IMR-90 (cell line): ENCODE measurements around the gene SLC23A1. TPM values are rescaled to one million over a fixed set of nuclear protein-coding genes. Genes with fewer than 3 reads are reported as not detected.

Source experiments
- ATAC-seq: fragments of 200-7000 bp; cut with Tn5 transposase; 2 replicates; pipeline ENCODE4 v1.9.1; 2020; ENCODE audit warnings: low read depth, mild to moderate bottlenecking, moderate library complexity
- BruUV-seq: library from RNA; stranded (reverse); fragments of 400-500 nt; replicated peaks from 2 replicates; lab custom pipeline; 2021; lab: Mats Ljungman, UMichigan
- CTCF ChIA-PET: fragments of 300-600 bp; formaldehyde crosslinking; extraction: SDS; loops from one replicate; lab custom pipeline; 2021; ENCODE audit warnings: antibody characterized with exemption; lab: Yijun Ruan, JAX
- POLR2A ChIA-PET: fragments of 300-600 bp; sonication (Branson Sonifier 250); formaldehyde crosslinking; loops from one replicate; lab custom pipeline; 2022; ENCODE audit warnings: antibody characterized with exemption; ENCODE audit not compliant: unreplicated experiment; lab: Charles Lee
- DNase-seq: peaks from one replicate; pipeline ENCODE4 v3.0.0; 2013
- H2AFZ ChIP-seq: replicated peaks from 2 replicates; pipeline ENCODE3; 2013; ENCODE audit warnings: low read length, mild to moderate bottlenecking; ENCODE audit not compliant: poor library complexity
- H2AK5ac ChIP-seq: 2 replicates; pipeline ENCODE4 v1.6.1; 2013; ENCODE audit warnings: low read depth, low read length, inconsistent platforms
- H2AK9ac ChIP-seq: replicated peaks from 2 replicates; pipeline ENCODE3; 2013; ENCODE audit warnings: mild to moderate bottlenecking, low read depth, low read length, moderate library complexity; ENCODE audit not compliant: poor library complexity
- H2BK120ac ChIP-seq: 2 replicates; pipeline ENCODE4 v1.6.1; 2013; ENCODE audit warnings: low read depth, low read length, inconsistent platforms
- H2BK15ac ChIP-seq: 3 replicates; pipeline ENCODE4 v1.6.1; 2013; ENCODE audit warnings: low read depth, low read length, inconsistent platforms
- H2BK20ac ChIP-seq: 2 replicates; pipeline ENCODE4 v1.6.1; 2013; ENCODE audit warnings: low read depth, mild to moderate bottlenecking, inconsistent platforms, low read length, moderate library complexity
- H2BK5ac ChIP-seq: 2 replicates; pipeline ENCODE4 v1.6.1; 2013; ENCODE audit warnings: mild to moderate bottlenecking, low read depth, low read length, inconsistent platforms; ENCODE audit not compliant: poor library complexity, severe bottlenecking
- H3K14ac ChIP-seq: replicated peaks from 2 replicates; pipeline ENCODE4 v1.6.1; 2013; ENCODE audit warnings: low read depth, low read length, inconsistent platforms
- H3K18ac ChIP-seq: 2 replicates; pipeline ENCODE4 v1.6.1; 2013; ENCODE audit warnings: low read depth, low read length, control low read depth
- H3K23ac ChIP-seq: 2 replicates; pipeline ENCODE4 v1.6.1; 2013; ENCODE audit warnings: low read depth, low read length, inconsistent platforms
- H3K27ac ChIP-seq: 2 replicates; pipeline ENCODE4 v1.5.1; 2013; ENCODE audit warnings: mild to moderate bottlenecking, control low read depth, low read length; ENCODE audit not compliant: insufficient read depth
- H3K27me3 ChIP-seq: 2 replicates; pipeline ENCODE4 v1.6.1; 2013; ENCODE audit warnings: low read length; ENCODE audit not compliant: control insufficient read depth, insufficient read depth
- H3K36me3 ChIP-seq: 2 replicates; pipeline ENCODE4 v1.6.1; 2013; ENCODE audit warnings: low read length, mixed read lengths; ENCODE audit not compliant: control insufficient read depth, insufficient read depth
- H3K4ac ChIP-seq: 2 replicates; pipeline ENCODE4 v1.6.1; 2013; ENCODE audit warnings: low read depth, low read length, inconsistent platforms
- H3K4me1 ChIP-seq: 2 replicates; pipeline ENCODE4 v1.6.1; 2013; ENCODE audit warnings: low read length, mixed read lengths; ENCODE audit not compliant: control insufficient read depth, insufficient read depth
- H3K4me2 ChIP-seq: 2 replicates; pipeline ENCODE4 v1.6.1; 2013; ENCODE audit warnings: low read depth, mild to moderate bottlenecking, control low read depth, low read length, moderate library complexity
- H3K4me3 ChIP-seq: 2 replicates; pipeline ENCODE4 v1.5.1; 2013; ENCODE audit warnings: low read depth, mild to moderate bottlenecking, control low read depth, low read length, moderate library complexity; ENCODE audit not compliant: insufficient read depth
- H3K56ac ChIP-seq: 2 replicates; pipeline ENCODE4 v1.6.1; 2013; ENCODE audit warnings: low read length, inconsistent platforms; ENCODE audit not compliant: insufficient read depth; ENCODE audit errors: extremely low read depth
- H3K79me1 ChIP-seq, 2 experiments: 2 replicates each; pipeline ENCODE4 v1.6.1; 2013; ENCODE audit warnings: low read length in 2 of 2, inconsistent platforms in 1 of 2, low read depth in 1 of 2
- H3K9ac ChIP-seq: 2 replicates; pipeline ENCODE4 v1.6.1; 2013; ENCODE audit warnings: low read depth, low read length, control low read depth
- H3K9me1 ChIP-seq: 2 replicates; pipeline ENCODE4 v1.6.1; 2013; ENCODE audit warnings: low read length, inconsistent platforms; ENCODE audit not compliant: insufficient read depth
- H3K9me3 ChIP-seq: 2 replicates; pipeline ENCODE4 v1.6.1; 2013; ENCODE audit warnings: low read length; ENCODE audit not compliant: control insufficient read depth, insufficient read depth
- H4K20me1 ChIP-seq: 2 replicates; pipeline ENCODE4 v1.6.1; 2013; ENCODE audit warnings: low read length, inconsistent platforms; ENCODE audit not compliant: insufficient read depth
- H4K5ac ChIP-seq: 2 replicates; pipeline ENCODE4 v1.6.1; 2013; ENCODE audit warnings: mild to moderate bottlenecking, low read depth, low read length, control low read depth
- H4K8ac ChIP-seq, 2 experiments: 2 replicates each; pipeline ENCODE4 v1.6.1; 2013; ENCODE audit warnings: low read depth in 2 of 2, low read length in 2 of 2, control low read depth in 1 of 2, inconsistent platforms in 1 of 2
- H4K91ac ChIP-seq: 2 replicates; pipeline ENCODE4 v1.6.1; 2013; ENCODE audit warnings: low read depth, low read length, inconsistent platforms; ENCODE audit not compliant: insufficient read depth
- BHLHE40 ChIP-seq: fragments of 150-350 bp; IDR thresholded peaks from 2 replicates; pipeline ENCODE4 v1.6.1; 2016; ENCODE audit warnings: mild to moderate bottlenecking, low read depth, low read length
- CEBPB ChIP-seq: IDR thresholded peaks from 2 replicates; pipeline ENCODE4 v1.6.1; 2012; ENCODE audit warnings: low read depth, low read length, improper control_type of control experiment
- CHD1 ChIP-seq: IDR thresholded peaks from 2 replicates; pipeline ENCODE4 v1.6.1; 2012; ENCODE audit warnings: low read depth, low read length, improper control_type of control experiment
- FOS ChIP-seq: fragments of 150-350 bp; IDR thresholded peaks from 2 replicates; pipeline ENCODE4 v1.6.1; 2016; ENCODE audit warnings: low read depth, low read length
- MAFK ChIP-seq: IDR thresholded peaks from 2 replicates; pipeline ENCODE4 v1.6.1; 2012; ENCODE audit warnings: low read depth, low read length, improper control_type of control experiment
- MAZ ChIP-seq: IDR thresholded peaks from 2 replicates; pipeline ENCODE4 v1.6.1; 2012; ENCODE audit warnings: low read depth, mild to moderate bottlenecking, low read length, improper control_type of control experiment, moderate library complexity, borderline replicate concordance
- MXI1 ChIP-seq: IDR thresholded peaks from 2 replicates; pipeline ENCODE4 v1.6.1; 2012; ENCODE audit warnings: low read depth, mild to moderate bottlenecking, low read length, moderate library complexity, borderline replicate concordance
- NFE2L2 ChIP-seq: fragments of 150-350 bp; IDR thresholded peaks from 2 replicates; pipeline ENCODE4 v1.6.1; 2016; ENCODE audit warnings: low read depth, mild to moderate bottlenecking, low read length
- POLR2A ChIP-seq: IDR thresholded peaks from 2 replicates; pipeline ENCODE4 v1.6.1; 2012; ENCODE audit warnings: mild to moderate bottlenecking, low read depth, low read length
- RAD21 ChIP-seq: IDR thresholded peaks from 2 replicates; pipeline ENCODE4 v1.6.1; 2012; ENCODE audit warnings: low read length, improper control_type of control experiment
- RCOR1 ChIP-seq: IDR thresholded peaks from 2 replicates; pipeline ENCODE4 v1.6.1; 2012; ENCODE audit warnings: mild to moderate bottlenecking, low read length, improper control_type of control experiment; ENCODE audit not compliant: insufficient replicate concordance
- RFX5 ChIP-seq: IDR thresholded peaks from 2 replicates; pipeline ENCODE4 v1.8.0; 2012; ENCODE audit warnings: low read depth, mild to moderate bottlenecking, low read length, moderate library complexity
- SMC3 ChIP-seq: fragments of 150-350 bp; IDR thresholded peaks from 2 replicates; pipeline ENCODE4 v1.6.1; 2016; ENCODE audit warnings: low read depth, mild to moderate bottlenecking, antibody characterized with exemption, low read length, moderate library complexity
- WGBS, 2 experiments: methylation state at CpG; one replicate each; pipeline versions ENCODE4 v1.1.5 to v1.1.7; 2013; ENCODE audit warnings: missing lambda C conversion rate in 2 of 2; ENCODE audit not compliant: insufficient read length in 1 of 2; ENCODE audit errors: extremely low coverage in 2 of 2; 5-methylcytosine and 5-hydroxymethylcytosine counted together
- dilution Hi-C: fragments of 300-500 bp; cut with HindIII; formaldehyde crosslinking; loops from one replicate; pipeline ENCODE4 v1.14.3; 2018; ENCODE audit warnings: low sequenced_read_pairs; ENCODE audit not compliant: unreplicated experiment
- in situ Hi-C: fragments of 300-500 bp; cut with MboI; formaldehyde crosslinking; loops from 3 replicates; pipeline ENCODE4 v1.14.3; 2019; ENCODE audit warnings: low sequenced_read_pairs, inconsistent platforms, mixed read lengths
- intact Hi-C: fragments of 100-400 bp; cut with micrococcal nuclease; formaldehyde crosslinking; loops from 2 replicates; pipeline ENCODE4 v1.10.0; 2022
- polyA plus RNA-seq, 3 experiments: library from polyadenylated mRNA; depleted of rRNA; stranded (reverse); fragments of >200 nt; gene quantifications; 2 replicates each; pipeline ENCODE4 v1.2.3, GENCODE V29; 2012; ENCODE audit warnings: low replicate concordance in 1 of 3
- total RNA-seq: library from RNA; depleted of rRNA; stranded (reverse); fragments of >200 nt; gene quantifications from 2 replicates; pipeline ENCODE4 v1.2.3, GENCODE V29; 2012
- TF ChIP-seq, protein P1 (sequence below): fragments of 150-350 bp; IDR thresholded peaks from 2 replicates; pipeline ENCODE4 v1.6.1; 2016; ENCODE audit warnings: low read depth, mild to moderate bottlenecking, low read length, moderate library complexity, borderline replicate concordance
- TF ChIP-seq, protein P2 (sequence below): fragments of 150-350 bp; IDR thresholded peaks from 2 replicates; pipeline ENCODE4 v1.6.1; 2017; ENCODE audit warnings: mild to moderate bottlenecking, antibody characterized with exemption, low read length, low read depth
- TF ChIP-seq, protein P3 (sequence below): conservative IDR thresholded peaks from 2 replicates; pipeline ENCODE4 v1.5.1; 2012; ENCODE audit warnings: mild to moderate bottlenecking, low read depth, low read length, improper control_type of control experiment

Gene SLC23A1
- total and polyA plus RNA-seq, 2 of the 4 experiments (the other 2 are of a cell fraction), result not detected

DNA sequence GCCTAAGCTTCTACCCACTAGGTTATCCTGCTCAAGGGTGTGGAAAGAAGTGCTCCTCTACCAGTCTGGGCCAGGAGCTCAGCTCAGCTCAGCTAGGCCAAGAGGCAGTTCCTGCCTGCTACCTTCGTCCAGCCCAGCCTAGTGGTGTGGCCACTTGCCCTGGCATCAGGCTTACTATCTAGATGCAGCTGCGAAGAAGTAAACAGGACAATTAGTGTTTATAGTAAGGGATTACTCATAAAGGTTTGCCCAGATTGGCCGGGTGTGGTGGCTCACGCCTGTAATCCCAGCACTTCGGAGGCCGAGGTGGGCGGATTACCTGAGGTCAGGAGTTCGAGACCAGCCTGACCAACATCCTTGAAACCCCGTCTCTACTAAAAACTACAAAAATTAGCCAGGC lies 33.6 kb upstream of the SLC23A1 start:
- BruUV-seq, result no TSS peak
- ChIA-PET CTCF (no interaction called here), POLR2A (no interaction called here)
- no peak overlapping the region for H3K4me2 ChIP-seq
- H3K79me1 ChIP-seq, result no peaks in the 10 kb centered on the region
- H3K4ac ChIP-seq, result no peak overlapping the region
- WGBS, 2 experiments, result no CpG with 5 or more reads among the region's 9 CpGs
- dilution Hi-C loops (loop anchor here (25.0 kb wide), 1 partner anchor 96 kb away; no protein-coding TSS in a partner anchor), intact Hi-C loops (no loop called here), in situ Hi-C loops (no loop called here)
- H3K4me1 ChIP-seq, result peaks cover 7% of the 10 kb centered on the region; the same call in 1 of the 2 replicates
- no peak overlapping the region for H2BK120ac ChIP-seq
- H2AK9ac ChIP-seq, result no peak overlapping the region
- H3K27me3 ChIP-seq, result no peaks in the 10 kb centered on the region
- H3K9me3 ChIP-seq, result no peaks in the 10 kb centered on the region
- H2BK20ac ChIP-seq, result no peak overlapping the region
- H4K8ac ChIP-seq, result no peak overlapping the region
- DNase-seq (no peak), ATAC-seq (peak; percentile 40; the same call in 1 of the 2 replicates)
- no peak overlapping the region for H2AK5ac ChIP-seq
- no peak overlapping the region for H3K18ac ChIP-seq
- H3K56ac ChIP-seq, result no peak overlapping the region
- H4K20me1 ChIP-seq, result no peaks in the 10 kb centered on the region
- H3K14ac ChIP-seq, result 0 out of 2 replicates have a peak overlapping the region, but pooled peaks have one; percentile 14
- H3K9me1 ChIP-seq, result no peaks in the 10 kb centered on the region
- H4K5ac ChIP-seq, result no peak overlapping the region
- H3K36me3 ChIP-seq, result peaks cover 23% of the 10 kb centered on the region
- H3K27ac ChIP-seq, result no peak overlapping the region
- no peak overlapping the region for H2AFZ ChIP-seq
- no peak overlapping the region for H3K4me3 ChIP-seq
- no peak overlapping the region for H4K91ac ChIP-seq
- no peak overlapping the region for H3K9ac ChIP-seq
- no peak overlapping the region for H2BK15ac ChIP-seq
- no peak overlapping the region for H3K23ac ChIP-seq
- TF ChIP-seq CHD1, result no peak
- TF ChIP-seq, protein P1, sequence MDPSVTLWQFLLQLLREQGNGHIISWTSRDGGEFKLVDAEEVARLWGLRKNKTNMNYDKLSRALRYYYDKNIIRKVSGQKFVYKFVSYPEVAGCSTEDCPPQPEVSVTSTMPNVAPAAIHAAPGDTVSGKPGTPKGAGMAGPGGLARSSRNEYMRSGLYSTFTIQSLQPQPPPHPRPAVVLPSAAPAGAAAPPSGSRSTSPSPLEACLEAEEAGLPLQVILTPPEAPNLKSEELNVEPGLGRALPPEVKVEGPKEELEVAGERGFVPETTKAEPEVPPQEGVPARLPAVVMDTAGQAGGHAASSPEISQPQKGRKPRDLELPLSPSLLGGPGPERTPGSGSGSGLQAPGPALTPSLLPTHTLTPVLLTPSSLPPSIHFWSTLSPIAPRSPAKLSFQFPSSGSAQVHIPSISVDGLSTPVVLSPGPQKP, result no peak
- TF ChIP-seq RFX5, result no peak
- no peak for TF ChIP-seq MAZ
- TF ChIP-seq, protein P2, sequence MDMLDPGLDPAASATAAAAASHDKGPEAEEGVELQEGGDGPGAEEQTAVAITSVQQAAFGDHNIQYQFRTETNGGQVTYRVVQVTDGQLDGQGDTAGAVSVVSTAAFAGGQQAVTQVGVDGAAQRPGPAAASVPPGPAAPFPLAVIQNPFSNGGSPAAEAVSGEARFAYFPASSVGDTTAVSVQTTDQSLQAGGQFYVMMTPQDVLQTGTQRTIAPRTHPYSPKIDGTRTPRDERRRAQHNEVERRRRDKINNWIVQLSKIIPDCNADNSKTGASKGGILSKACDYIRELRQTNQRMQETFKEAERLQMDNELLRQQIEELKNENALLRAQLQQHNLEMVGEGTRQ, result no peak
- no peak for TF ChIP-seq RCOR1
- no peak for TF ChIP-seq CEBPB
- TF ChIP-seq, protein P3, sequence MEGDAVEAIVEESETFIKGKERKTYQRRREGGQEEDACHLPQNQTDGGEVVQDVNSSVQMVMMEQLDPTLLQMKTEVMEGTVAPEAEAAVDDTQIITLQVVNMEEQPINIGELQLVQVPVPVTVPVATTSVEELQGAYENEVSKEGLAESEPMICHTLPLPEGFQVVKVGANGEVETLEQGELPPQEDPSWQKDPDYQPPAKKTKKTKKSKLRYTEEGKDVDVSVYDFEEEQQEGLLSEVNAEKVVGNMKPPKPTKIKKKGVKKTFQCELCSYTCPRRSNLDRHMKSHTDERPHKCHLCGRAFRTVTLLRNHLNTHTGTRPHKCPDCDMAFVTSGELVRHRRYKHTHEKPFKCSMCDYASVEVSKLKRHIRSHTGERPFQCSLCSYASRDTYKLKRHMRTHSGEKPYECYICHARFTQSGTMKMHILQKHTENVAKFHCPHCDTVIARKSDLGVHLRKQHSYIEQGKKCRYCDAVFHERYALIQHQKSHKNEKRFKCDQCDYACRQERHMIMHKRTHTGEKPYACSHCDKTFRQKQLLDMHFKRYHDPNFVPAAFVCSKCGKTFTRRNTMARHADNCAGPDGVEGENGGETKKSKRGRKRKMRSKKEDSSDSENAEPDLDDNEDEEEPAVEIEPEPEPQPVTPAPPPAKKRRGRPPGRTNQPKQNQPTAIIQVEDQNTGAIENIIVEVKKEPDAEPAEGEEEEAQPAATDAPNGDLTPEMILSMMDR, result no peak
- TF ChIP-seq POLR2A, result no peak
- no peak for TF ChIP-seq FOS
- no peak for TF ChIP-seq NFE2L2
- no peak for TF ChIP-seq RAD21
- no peak for TF ChIP-seq BHLHE40
- no peak for TF ChIP-seq SMC3
- TF ChIP-seq MAFK, result no peak
- TF ChIP-seq MXI1, result no peak
- H2BK5ac ChIP-seq, result no peak overlapping the region
